HEK293T (cell line): ENCODE data around the gene HOXA13.

Experiments used
- CTCF ChIA-PET: fragments of 350-600 bp; formaldehyde crosslinking; extraction: SDS; loops from one replicate; lab custom pipeline; 2021; ENCODE audit warnings: antibody characterized with exemption, inconsistent platforms; lab: Yijun Ruan, JAX
- POLR2A ChIA-PET: fragments of 350-600 bp; formaldehyde crosslinking; extraction: SDS; loops from one replicate; lab custom pipeline; 2020; ENCODE audit warnings: antibody characterized with exemption, inconsistent platforms; lab: Yijun Ruan, JAX
- DNase-seq: peaks from one replicate; pipeline ENCODE4 v3.0.0; 2012; ENCODE audit warnings: mixed read lengths; ENCODE audit errors: extremely low spot score
- ARNT ChIP-seq: fragments of 450-650 bp; IDR thresholded peaks from 2 replicates; pipeline ENCODE4 v1.6.1; 2017; ENCODE audit warnings: mild to moderate bottlenecking
- BHLHE40 ChIP-seq: fragments of 450-650 bp; IDR thresholded peaks from 2 replicates; pipeline ENCODE4 v1.6.1; 2016; ENCODE audit warnings: mild to moderate bottlenecking, moderate library complexity, borderline replicate concordance
- CTBP1 ChIP-seq: fragments of 450-650 bp; IDR thresholded peaks from 2 replicates; pipeline ENCODE4 v1.6.1; 2016; ENCODE audit warnings: borderline replicate concordance
- ELF4 ChIP-seq: fragments of 450-650 bp; IDR thresholded peaks from 2 replicates; pipeline ENCODE4 v1.6.1; 2017; ENCODE audit warnings: antibody characterized with exemption
- FOXA1 ChIP-seq: fragments of 450-650 bp; IDR thresholded peaks from 2 replicates; pipeline ENCODE4 v1.6.1; 2016; ENCODE audit warnings: mild to moderate bottlenecking
- FOXK2 ChIP-seq: fragments of 450-650 bp; IDR thresholded peaks from 2 replicates; pipeline ENCODE4 v1.6.1; 2016; ENCODE audit warnings: mild to moderate bottlenecking
- FOXM1 ChIP-seq: fragments of 450-650 bp; IDR thresholded peaks from 2 replicates; pipeline ENCODE4 v1.6.1; 2017; ENCODE audit warnings: mild to moderate bottlenecking, borderline replicate concordance
- HDGF ChIP-seq: fragments of 450-650 bp; IDR thresholded peaks from 2 replicates; pipeline ENCODE4 v1.6.1; 2017; ENCODE audit warnings: antibody characterized with exemption, borderline replicate concordance
- L3MBTL2 ChIP-seq: fragments of 450-650 bp; conservative IDR thresholded peaks from 2 replicates; pipeline ENCODE4 v1.6.1; 2016; ENCODE audit warnings: mild to moderate bottlenecking
- LEF1 ChIP-seq: fragments of 450-650 bp; IDR thresholded peaks from 2 replicates; pipeline ENCODE4 v1.6.1; 2017; ENCODE audit warnings: mild to moderate bottlenecking, borderline replicate concordance
- NFRKB ChIP-seq: fragments of 450-650 bp; IDR thresholded peaks from 2 replicates; pipeline ENCODE4 v1.6.1; 2016; ENCODE audit warnings: mild to moderate bottlenecking, moderate library complexity
- SP1 ChIP-seq: fragments of 450-650 bp; IDR thresholded peaks from 2 replicates; pipeline ENCODE4 v1.6.1; 2017
- SUZ12 ChIP-seq: fragments of 450-650 bp; IDR thresholded peaks from 2 replicates; pipeline ENCODE4 v1.6.1; 2016; ENCODE audit warnings: mild to moderate bottlenecking
- TARDBP ChIP-seq: fragments of 450-650 bp; IDR thresholded peaks from 2 replicates; pipeline ENCODE4 v1.6.1; 2016
- ZNF384 ChIP-seq: fragments of 450-650 bp; IDR thresholded peaks from 2 replicates; pipeline ENCODE4 v1.6.1; 2016
- TF ChIP-seq, protein P1 (sequence below): fragments of 450-650 bp; IDR thresholded peaks from 2 replicates; pipeline ENCODE4 v1.6.1; 2016

The HOXA13 gene

DNA sequence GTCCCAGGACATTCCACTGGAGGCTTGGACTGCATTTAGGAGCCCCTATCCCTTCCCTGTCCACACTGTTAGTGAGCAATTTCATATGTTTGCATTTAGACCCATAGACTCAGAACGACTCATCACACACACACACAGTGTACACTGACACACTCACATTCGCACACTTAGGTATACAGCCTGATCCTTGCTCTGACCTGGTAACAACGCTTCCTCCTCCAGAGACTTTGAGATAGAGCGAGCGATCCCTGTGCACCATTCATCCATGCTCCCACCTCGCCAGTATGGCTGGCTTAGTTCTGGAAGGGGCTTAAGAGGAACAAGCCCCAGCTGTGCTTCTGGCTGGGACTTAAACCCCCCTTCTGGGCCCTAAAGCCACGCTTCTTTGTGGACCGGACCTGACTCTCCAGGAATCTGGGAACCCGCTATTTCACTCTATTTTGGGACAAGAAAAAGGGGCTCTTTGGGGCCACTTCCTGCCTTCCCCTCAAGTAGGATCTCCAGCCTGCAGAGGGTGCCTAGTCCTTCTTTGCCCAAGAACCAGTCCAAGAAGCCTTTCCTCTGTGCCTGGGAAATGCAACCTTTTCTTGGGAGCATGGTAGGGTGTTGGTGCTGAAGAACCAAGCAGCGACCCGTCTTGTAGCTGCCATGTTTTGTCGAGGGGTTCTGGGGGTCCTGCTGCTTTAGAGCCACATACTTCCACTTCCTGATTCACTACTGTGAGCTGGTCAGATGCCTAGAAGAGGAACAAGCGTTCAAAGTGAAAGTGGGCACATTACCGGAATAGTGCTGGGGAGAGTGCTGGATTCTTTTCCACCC is 1.1 kb upstream of the HOXA13 start:
- ChIA-PET CTCF (interaction anchor here (1.0 to 1.3 kb wide), 3 partner anchors 9 to 21 kb away, joined by 3 to 4 read pairs (median 3); partner anchors contain the start of gene HOXA11), POLR2A (interaction anchor here (1.0 to 4.8 kb wide), 3 partner anchors 8 to 14 kb away, joined by 4 to 48 read pairs (median 5); partner anchors contain the start of gene HOXA11)
- no peak for DNase-seq
- TF ChIP-seq FOXM1 (no peak), L3MBTL2 (no peak), TARDBP (no peak), CTBP1 (no peak), SP1 (no peak), FOXA1 (no peak), ARNT (no peak), ELF4 (no peak), SUZ12 (no peak), ZNF384 (no peak), FOXK2 (no peak), BHLHE40 (no peak), HDGF (no peak), NFRKB (no peak), LEF1 (no peak)
- TF ChIP-seq, protein P1, sequence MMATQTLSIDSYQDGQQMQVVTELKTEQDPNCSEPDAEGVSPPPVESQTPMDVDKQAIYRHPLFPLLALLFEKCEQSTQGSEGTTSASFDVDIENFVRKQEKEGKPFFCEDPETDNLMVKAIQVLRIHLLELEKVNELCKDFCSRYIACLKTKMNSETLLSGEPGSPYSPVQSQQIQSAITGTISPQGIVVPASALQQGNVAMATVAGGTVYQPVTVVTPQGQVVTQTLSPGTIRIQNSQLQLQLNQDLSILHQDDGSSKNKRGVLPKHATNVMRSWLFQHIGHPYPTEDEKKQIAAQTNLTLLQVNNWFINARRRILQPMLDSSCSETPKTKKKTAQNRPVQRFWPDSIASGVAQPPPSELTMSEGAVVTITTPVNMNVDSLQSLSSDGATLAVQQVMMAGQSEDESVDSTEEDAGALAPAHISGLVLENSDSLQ = no peak

DNA sequence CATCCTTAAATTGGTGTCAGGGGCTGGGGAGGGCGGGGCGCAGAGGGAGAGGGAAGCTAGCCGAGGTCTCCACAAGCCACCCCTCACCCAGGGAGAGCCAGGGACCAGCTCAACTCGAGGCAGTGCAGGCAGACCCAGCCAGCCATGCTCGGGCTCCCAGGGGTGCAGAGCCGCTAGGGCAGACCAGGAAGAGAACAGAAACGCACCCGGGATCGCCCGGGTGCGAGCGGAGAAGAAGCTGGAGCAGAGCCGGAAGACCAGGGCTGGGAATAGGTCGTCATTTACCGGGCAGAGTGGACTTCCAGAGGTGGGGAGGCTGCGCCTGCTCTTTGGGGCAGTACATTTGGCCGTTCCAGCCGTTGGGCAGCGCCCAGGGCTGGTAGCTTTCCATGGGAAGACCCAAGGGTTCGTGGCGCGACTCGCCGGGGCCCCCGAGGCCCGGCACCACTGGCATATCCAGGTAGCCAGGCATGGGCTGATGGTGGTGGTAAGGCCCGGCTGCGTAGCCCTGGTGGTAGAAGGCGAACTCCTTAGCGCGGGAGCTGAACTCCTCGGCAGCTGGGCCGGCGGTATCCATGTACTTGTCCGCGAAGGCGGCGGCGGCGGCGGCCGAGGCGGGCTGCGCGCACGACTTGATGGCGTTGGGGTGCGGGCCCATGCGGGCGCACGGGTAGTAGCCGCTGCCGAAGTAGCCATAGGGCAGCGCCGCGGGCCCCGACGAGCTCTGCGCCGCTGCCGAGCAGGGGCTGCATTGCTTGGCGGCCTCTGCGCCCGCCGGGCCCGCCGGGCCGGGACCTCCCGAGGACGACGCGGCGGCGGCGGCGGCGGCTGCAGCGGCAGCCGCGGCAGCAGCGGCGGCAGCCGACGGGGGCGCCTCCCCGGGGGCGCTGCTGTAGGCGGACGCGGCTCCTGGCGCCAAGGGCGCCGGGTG is 755 bp downstream of the HOXA13 start:
- DNase-seq = no peak
- POLR2A ChIA-PET = interaction anchor here (0.5 to 4.8 kb wide), 13 partner anchors 8 to 1001 kb away, joined by 3 to 48 read pairs (median 4); partner anchors contain the start of genes EVX1 and HOXA11
- CTCF ChIA-PET = interaction anchor here (0.8 to 2.0 kb wide), 6 partner anchors 9 to 576 kb away, joined by 3 to 7 read pairs (median 4); partner anchors contain the start of gene HOXA11

DNA sequence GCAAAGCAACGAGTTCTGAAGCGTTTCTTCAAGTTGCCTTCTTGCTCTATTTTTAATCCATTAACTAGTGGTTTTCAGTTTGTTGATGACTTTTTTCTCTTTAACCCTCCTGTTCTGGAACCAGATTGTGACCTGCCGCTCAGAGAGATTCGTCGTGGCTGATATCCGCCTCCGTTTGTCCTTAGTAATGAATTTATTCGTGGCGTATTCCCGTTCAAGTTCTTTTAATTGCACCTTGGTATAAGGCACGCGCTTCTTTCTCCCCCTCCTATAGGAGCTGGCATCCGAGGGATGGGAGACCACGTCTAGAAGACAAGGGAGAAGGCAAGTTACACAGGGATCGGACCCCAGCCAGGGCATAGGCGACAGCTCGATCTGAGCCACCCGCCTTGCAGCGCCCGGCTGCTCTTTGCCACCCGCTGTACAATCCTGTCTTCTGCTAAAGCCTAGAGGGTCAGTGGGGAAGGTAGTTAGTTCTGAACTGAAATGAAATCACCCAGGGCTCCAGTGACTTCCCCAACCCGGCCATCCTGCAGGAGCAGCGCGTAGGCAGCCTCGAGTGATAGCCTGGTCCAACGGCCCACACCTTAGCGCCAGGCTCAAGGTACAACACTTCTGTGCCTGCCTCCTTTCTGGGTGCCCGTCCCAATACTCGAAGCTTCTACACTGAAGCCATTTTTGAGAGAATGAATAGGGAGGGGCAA is 1.6 kb downstream of the HOXA13 start:
- no peak for DNase-seq
- TF ChIP-seq BHLHE40 (no peak), FOXM1 (no peak), TARDBP (no peak), LEF1 (no peak), ELF4 (no peak), CTBP1 (no peak), ARNT (no peak), L3MBTL2 (no peak), NFRKB (no peak), HDGF (no peak), SUZ12 (no peak), ZNF384 (no peak), FOXK2 (no peak), FOXA1 (no peak), SP1 (no peak)
- TF ChIP-seq, protein P1 = no peak
- CTCF ChIA-PET = interaction anchor here (1.1 to 2.0 kb wide), 2 partner anchors 9 to 577 kb away, joined by 5 to 7 read pairs; no protein-coding TSS in a partner anchor
- POLR2A ChIA-PET = interaction anchor here (0.9 to 4.8 kb wide), 8 partner anchors 7 to 722 kb away, joined by 3 to 48 read pairs (median 4); partner anchors contain the start of genes EVX1 and HOXA11

More for the DNA sequence above, 755 bp downstream of the HOXA13 start:
- TF ChIP-seq TARDBP (no peak), ZNF384 (no peak), FOXA1 (no peak), FOXM1 (no peak), SP1 (no peak), BHLHE40 (no peak), SUZ12 (no peak), NFRKB (no peak), HDGF (no peak), LEF1 (no peak), ARNT (no peak), ELF4 (no peak)

DNA sequence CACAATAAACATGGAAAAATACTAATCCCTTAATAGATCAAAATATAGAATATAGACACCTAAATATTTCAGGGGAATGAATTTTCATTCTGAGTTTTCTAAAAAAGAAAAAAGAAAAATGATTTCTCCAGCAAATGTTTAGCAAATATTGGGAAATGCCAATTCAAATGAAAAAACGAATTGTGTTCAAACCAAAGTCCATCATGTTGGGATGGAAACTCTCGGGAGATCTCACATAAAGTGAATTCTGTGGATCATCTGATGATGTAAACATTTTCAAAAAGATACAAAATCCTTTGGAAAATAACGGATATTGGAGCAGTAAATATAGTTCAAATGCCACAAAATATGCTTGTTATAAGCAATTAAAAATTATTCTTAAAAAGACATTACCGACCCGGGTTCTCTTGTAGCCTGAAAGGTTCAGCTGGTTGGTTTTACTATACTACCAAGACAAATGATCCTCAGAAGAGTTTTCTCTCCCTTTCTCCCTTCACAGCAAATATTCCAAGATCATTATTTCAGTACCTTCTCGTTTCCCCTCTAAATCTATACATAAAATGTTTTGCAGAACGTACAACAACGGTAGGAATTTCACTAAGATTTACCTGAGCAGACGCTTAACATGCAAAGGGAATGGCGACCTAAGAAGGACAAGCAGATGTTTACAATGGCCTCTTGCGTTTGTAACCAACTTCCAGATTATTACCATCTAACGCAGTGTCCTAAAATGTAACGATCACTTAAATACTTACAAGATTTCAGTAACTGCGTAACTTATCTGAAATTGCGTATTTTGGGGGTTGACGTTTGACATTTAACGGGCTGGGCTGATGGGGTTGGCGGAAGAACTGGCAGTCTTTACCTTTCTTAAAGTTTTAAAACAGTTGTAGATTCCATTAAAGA is 2.5 kb downstream of the HOXA13 start:
- ChIA-PET POLR2A (interaction anchor here (1.0 to 4.8 kb wide), 3 partner anchors 10 to 723 kb away, joined by 3 to 48 read pairs (median 4); partner anchors contain the start of gene HOXA11), CTCF (interaction anchor here (2.0 kb wide), 1 partner anchor 577 kb away, joined by 7 read pairs; no protein-coding TSS in a partner anchor)
- DNase-seq = no peak
- TF ChIP-seq L3MBTL2 (no peak), ELF4 (no peak)
